Measurements from ENCODE around the gene TEX51. TPM values are rescaled to one million over a fixed set of nuclear protein-coding genes. Genes with fewer than 3 reads are reported as not detected.

Gene TEX51
- total and polyA plus RNA-seq, 2 experiments from 2014 or later, result not detected

DNA sequence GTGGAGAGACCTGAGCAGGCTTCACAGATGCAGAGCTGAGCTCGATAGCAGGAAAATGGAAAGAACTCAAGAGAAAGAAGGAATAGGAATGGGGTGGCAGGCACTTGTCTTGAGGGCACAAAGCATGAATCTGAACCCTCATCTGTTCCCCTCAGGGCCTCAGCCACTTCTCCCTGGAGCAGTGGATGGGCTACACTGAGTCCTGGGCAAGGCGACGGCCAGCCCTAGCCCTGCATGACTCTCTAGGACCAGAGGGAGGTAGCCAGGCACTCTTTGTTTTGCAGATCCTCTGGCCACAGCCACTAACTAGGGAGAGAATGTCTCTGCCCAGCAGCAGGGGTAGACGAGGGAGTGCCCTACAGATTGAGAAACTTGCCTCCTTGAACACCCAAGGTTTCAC, 3.4 kb upstream of the TEX51 start:
- H3K9me3 ChIP-seq (ENCODE audit: low read depth), result no peaks in the 10 kb centered on the region
- no peak overlapping the region for H3K27ac ChIP-seq
- no peak for DNase-seq (ENCODE audit: low read depth in 1 of 2, low spot score in 1 of 2)
- H3K4me3 ChIP-seq, result no peak overlapping the region
- TF ChIP-seq, protein P1, sequence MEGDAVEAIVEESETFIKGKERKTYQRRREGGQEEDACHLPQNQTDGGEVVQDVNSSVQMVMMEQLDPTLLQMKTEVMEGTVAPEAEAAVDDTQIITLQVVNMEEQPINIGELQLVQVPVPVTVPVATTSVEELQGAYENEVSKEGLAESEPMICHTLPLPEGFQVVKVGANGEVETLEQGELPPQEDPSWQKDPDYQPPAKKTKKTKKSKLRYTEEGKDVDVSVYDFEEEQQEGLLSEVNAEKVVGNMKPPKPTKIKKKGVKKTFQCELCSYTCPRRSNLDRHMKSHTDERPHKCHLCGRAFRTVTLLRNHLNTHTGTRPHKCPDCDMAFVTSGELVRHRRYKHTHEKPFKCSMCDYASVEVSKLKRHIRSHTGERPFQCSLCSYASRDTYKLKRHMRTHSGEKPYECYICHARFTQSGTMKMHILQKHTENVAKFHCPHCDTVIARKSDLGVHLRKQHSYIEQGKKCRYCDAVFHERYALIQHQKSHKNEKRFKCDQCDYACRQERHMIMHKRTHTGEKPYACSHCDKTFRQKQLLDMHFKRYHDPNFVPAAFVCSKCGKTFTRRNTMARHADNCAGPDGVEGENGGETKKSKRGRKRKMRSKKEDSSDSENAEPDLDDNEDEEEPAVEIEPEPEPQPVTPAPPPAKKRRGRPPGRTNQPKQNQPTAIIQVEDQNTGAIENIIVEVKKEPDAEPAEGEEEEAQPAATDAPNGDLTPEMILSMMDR (IDR thresholded peaks at IDR 0.05; ENCODE audit: low read depth, low read length), result no peak
- no peaks in the 10 kb centered on the region for H3K4me1 ChIP-seq (ENCODE audit: low read depth)
- H3K36me3 ChIP-seq, result no peaks in the 10 kb centered on the region
- no peaks in the 10 kb centered on the region for H3K27me3 ChIP-seq

DNA sequence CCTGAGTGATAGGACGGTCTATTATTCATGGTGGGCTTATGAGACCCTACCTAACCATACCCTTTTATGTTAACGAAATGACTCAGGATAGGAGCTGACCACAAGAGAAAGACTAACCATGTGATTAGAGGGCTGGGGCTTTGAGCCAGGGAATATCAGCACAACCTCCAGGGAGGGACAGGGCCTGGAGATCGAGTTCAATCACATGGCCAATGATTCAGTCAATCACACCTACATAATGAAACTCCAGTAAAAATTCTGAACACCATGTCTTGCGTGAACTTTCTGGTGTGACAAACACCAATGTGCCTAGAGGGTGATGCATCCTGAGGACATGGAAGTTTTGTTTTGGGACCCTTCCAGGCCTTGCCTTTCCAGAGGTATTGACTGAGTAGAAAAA, 2.2 kb upstream of the TEX51 start:
- H3K4me1 ChIP-seq (ENCODE audit: low read depth), result no peaks in the 10 kb centered on the region
- TF ChIP-seq, protein P1 (IDR thresholded peaks at IDR 0.05; ENCODE audit: low read depth, low read length), result no peak
- H3K27me3 ChIP-seq, result no peaks in the 10 kb centered on the region
- no peaks in the 10 kb centered on the region for H3K9me3 ChIP-seq (ENCODE audit: low read depth)
- DNase-seq (ENCODE audit: low read depth in 1 of 2, low spot score in 1 of 2), result no peak
- H3K27ac ChIP-seq, result no peak overlapping the region
- no peak overlapping the region for H3K4me3 ChIP-seq
- no peaks in the 10 kb centered on the region for H3K36me3 ChIP-seq

DNA sequence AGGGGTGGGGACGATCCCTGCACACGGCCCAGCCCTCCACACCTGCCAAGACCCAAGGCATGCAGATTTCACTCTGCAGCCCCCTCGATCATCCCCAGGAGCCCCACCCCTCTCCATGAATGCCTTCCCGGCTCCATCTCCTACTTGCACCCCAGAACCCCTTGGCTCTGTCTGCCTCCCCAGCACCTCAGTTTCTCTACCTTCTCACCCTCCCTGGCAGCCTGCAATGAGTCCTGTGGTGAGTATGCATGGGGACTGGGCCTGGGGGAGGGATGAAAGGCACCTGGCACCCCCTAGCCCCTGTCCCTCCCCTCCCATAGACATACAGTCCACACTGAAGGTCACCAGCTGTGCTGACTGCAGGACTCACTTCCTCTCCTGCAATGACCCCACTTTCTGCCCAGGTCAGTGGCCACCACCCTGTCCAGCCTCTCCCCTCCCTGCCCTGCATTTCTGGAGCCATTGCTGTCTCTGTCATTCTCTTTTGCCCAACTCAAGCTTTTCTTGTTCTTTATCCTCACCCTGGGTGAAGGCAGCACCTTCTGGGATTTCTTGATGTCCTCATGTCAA, 1.0 kb downstream of the TEX51 start:
- H3K4me1 ChIP-seq (ENCODE audit: low read depth), result no peaks in the 10 kb centered on the region
- H3K27me3 ChIP-seq, result no peaks in the 10 kb centered on the region
- no peak overlapping the region for H3K27ac ChIP-seq
- no peaks in the 10 kb centered on the region for H3K9me3 ChIP-seq (ENCODE audit: low read depth)
- TF ChIP-seq, protein P1 (IDR thresholded peaks at IDR 0.05; ENCODE audit: low read depth, low read length), result no peak
- no peak overlapping the region for H3K4me3 ChIP-seq
- no peaks in the 10 kb centered on the region for H3K36me3 ChIP-seq
- no peak for DNase-seq (ENCODE audit: low read depth in 1 of 2, low spot score in 1 of 2)

DNA sequence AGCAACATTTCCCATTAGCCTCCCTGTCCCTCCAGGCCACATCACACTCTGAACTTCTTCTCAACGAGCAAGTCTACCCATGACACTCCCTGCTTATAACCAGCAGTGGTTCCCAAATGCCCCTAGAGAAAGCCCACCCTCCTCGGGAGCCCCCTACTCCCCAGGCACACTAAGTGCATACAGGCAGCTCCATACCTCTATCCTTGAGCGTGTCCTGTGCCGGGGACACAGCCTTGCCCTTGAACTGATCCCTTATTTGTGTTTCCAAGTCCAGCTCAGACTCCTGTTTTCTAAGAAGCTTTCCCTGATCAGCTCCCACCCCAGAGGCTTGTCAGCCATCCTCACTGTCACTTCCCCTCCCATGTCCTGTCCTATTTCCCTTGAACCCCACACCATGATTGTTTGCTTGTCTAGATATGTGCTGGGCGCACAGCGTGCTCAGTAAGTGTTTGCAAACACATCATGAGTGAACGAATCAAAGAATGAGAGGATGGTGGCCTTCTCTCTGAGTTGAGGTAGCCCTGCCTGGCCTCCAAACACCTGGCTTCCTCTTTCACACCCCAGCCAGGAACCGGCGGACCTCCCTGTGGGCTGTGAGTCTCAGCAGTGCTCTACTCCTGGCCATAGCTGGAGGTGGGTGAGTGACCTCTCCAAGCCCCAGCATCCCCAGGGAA, 2.1 kb downstream of the TEX51 start:
- DNase-seq (ENCODE audit: low read depth in 1 of 2, low spot score in 1 of 2), result no peak
- Histone ChIP-seq H3K36me3 (no peaks in the 10 kb centered on the region), H3K27me3 (no peaks in the 10 kb centered on the region), H3K27ac (no peak overlapping the region), H3K4me1 (ENCODE audit: low read depth) (no peaks in the 10 kb centered on the region), H3K4me3 (no peak overlapping the region), H3K9me3 (ENCODE audit: low read depth) (no peaks in the 10 kb centered on the region)
- TF ChIP-seq, protein P1 (IDR thresholded peaks at IDR 0.05; ENCODE audit: low read depth, low read length), result no peak

DNA sequence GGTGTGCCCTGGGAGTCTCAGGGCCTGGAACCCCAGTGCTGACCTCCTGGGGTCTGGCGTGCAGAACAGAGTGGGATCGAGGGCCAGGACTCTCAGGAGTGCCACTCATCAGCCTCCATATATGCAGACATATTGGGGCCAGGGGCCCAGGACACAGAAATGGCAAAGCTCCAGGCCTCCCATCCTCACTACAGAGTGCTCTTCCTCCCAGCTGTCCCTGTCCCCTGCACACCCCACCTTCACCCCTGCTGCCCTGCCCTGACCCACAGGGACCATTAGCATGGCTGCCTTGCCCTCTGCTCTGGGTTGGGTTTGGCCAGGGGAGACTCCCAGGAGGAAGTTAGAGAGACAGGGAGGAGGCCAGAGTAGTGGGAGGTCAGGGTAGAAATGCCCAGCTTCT, 2.8 kb downstream of the TEX51 start:
- Histone ChIP-seq H3K9me3 (ENCODE audit: low read depth) (no peaks in the 10 kb centered on the region), H3K27me3 (no peaks in the 10 kb centered on the region), H3K4me3 (no peak overlapping the region), H3K4me1 (ENCODE audit: low read depth) (no peaks in the 10 kb centered on the region), H3K36me3 (no peaks in the 10 kb centered on the region), H3K27ac (no peak overlapping the region)
- DNase-seq (ENCODE audit: low read depth in 1 of 2, low spot score in 1 of 2), result no peak
- TF ChIP-seq, protein P1 (IDR thresholded peaks at IDR 0.05; ENCODE audit: low read depth, low read length), result no peak
